OCI-LY3 (cell line): Measurements from ENCODE around the gene MAOA.

Experiments
- CTCF ChIP-seq: fragments of 200-600, 300-600 bp; sonication (generic); IDR thresholded peaks from 2 replicates; pipeline ENCODE4 v1.5.1; 2014; ENCODE audit warnings: antibody characterized with exemption, low read length, low read depth
- EZH2phosphoT487 ChIP-seq: fragments of 200-600 bp; shearing (Covaris generic); IDR thresholded peaks from 2 replicates; pipeline ENCODE4 v1.6.1; 2018; ENCODE audit warnings: antibody characterized with exemption, mixed run types, low read depth

- TF ChIP-seq CTCF (no peak), EZH2phosphoT487 (no peak)
Observed at GRCh38 chrX:43643201-43643600, 12.9 kb upstream of the MAOA start.
